Limb (tissue), 2 donors: ENCODE results near the gene TMEM98.
"Not testable (repeated sequence)": the region's sequence is repeated elsewhere in the genome, so short reads cannot be mapped to it uniquely, and the experiment has no call there.

ENCODE experiments used
- DNase-seq, 2 donors: peaks; one replicate each; pipeline ENCODE4 v3.0.0-alpha.2; 2016; ENCODE audit errors: extremely low spot score in 2 of 2

Gene TMEM98

GRCh38 chr17:32976605-32977004, 48.7 kb downstream of the TMEM98 start:
- DNase-seq = no peak

DNA sequence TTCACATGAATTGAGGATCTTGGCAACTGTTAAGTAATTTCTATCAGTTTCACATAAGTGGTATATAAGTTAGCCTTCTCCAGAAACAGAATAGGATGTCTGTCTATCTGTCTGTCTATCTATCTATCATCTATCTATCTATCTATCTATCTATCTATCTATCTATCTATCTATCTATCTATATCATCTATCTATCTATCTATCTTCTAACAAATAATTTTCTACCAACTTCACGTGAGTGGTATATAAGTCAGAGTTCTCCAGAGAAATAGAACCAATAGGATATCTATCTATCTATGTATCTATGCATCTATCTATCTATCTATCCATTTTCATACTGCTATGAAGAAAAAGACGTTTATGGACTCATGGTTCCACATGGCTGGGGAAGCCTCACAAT, 52.3 kb downstream of the TMEM98 start:
- no peak for DNase-seq

DNA sequence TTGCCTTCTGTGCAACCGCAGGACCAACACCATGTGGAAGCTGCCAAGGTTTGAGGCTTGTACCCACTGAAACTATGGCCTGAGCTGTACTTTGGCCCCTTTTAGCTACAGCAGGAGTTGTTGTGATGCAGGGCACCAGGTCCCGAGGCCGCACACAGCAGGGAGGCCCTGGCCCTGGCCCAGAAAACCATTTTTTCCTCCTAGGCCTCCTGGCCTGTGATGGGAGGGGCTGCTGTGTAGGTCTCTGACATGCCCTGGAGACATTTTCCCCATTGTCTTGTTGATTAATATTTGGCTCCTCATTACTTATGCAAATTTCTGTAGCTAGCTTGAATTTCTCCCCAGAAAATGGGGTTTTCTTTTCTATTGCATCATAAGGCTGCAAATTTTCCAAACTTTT, 53.7 kb downstream of the TMEM98 start:
- not testable (repeated sequence) for DNase-seq

DNA sequence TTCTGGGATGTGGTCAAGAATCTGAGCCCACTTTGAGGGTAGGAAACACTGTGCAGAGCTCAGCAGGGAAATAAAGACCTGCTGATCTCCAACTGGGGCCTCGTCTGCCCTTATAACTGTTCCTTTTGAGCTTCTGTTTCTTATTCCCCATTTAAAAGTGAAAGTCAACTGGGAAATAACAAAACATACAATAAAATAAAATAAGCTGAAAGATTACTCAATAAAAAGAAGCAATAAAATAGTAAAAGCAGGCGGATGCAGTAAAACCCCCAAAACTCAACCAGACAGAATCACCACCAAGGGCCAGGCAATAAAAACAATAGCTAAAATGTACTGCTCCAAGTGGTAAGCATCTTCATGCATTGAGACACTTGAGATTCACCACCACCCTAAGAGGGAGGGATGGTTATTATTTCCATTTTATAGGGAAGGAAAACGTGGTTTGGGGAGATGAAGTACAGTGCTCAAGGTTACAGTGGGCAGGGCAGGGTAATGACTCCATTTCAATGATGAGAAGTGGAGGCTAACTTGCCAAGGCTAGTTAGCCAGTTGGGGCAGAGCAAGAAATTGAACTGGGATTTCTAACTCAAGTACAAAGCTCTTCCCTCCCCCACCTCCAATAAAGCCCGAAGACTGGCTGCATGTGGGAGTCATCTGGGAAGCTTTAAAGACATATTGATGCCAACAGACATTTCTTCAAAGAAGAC, 57.2 kb downstream of the TMEM98 start:
- DNase-seq = no peak

- not testable (repeated sequence) for DNase-seq
These were observed 59.5 kb downstream of the TMEM98 start for GRCh38 chr17:32987453-32987805.

DNA sequence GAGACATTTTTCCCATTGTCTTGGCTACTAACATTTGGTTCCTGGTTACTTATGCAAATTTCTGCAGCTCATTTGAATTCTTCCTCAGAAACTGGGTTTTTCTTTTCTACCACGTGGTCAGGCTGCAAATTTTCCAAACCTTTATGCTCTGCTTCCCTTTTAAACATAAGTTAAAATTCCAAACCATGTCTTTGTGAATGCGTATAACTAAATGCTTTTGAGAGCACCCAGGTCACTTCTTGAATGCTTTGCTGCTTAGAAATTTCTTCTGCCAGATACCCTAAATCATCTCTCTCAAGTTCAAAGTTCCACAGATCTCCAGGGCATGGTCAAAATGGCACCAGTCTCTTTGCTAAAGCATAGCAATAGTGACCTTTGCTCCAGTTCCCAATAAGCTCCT, 59.9 kb downstream of the TMEM98 start:
- not testable (repeated sequence) for DNase-seq

GRCh38 chr17:32988481-32989101, 60.6 kb downstream of the TMEM98 start:
- no peak for DNase-seq

DNA sequence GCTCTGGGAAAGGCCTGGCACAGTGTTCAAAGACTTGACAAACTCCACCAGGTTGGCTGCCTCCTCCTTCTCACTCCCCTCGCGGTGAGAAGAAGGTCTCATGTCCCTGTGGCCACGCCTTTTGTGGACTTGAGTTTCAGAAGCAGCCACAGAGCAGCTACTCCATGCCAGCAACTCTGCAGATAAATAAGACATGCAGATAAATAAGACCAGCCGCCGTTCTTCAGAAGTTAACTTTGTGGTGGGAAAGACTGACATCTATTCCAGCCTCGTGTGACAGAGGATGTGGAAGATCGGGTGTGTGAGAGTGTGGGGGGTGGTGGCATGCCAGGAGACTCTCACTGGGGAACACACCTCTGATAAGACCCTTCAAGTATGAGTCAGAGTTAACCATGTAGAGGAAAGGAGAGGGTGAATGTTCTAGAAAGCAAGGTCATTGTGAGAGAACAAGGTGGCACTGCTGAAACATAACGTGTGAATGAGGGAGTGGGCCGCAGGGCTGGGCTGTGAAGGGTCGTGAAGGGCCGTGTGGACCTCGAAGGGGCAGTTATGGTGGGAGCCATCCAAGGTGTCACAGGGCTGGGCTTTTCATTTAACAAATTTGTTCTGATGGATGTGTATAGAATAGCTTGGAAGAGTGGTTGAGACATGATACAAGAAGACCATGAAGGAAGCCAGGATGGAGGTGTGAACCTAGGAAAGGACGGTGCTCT, 64.5 kb downstream of the TMEM98 start:
- no peak for DNase-seq

- no peak for DNase-seq
These were observed 66.0 kb downstream of the TMEM98 start for GRCh38 chr17:32993977-32994376.
